ENCODE data around the gene DDIT4.
"Not testable (repeated sequence)": the region's sequence is repeated elsewhere in the genome, so short reads cannot be mapped to it uniquely, and the experiment has no call there.

DDIT4 gene

GRCh38 chr10:72273410-72274212 is at the start of gene DDIT4:
Gene DDIT4, plus strand, starts transcription at chr10:72273924. Its CDS starts 293 bp downstream, at chr10:72274217.
- Histone ChIP-seq H3K36me3 (ENCODE audit: control insufficient read depth, insufficient read depth, low read length, severe bottlenecking) (peaks cover 20% of the 10 kb centered on the region), H3K9me3 (ENCODE audit: control insufficient read depth, low read length) (no peaks in the 10 kb centered on the region), H3K4me3 (ENCODE audit: low read length) (peak within 1 kb of the TSS; percentile 97), H3K27me3 (replicated peaks; ENCODE audit: control insufficient read depth, insufficient read depth, low read length) (no peaks in the 10 kb centered on the region), H3K9ac (ENCODE audit: low read length) (peak within 1 kb of the TSS; percentile 100), H3K4me1 (ENCODE audit: control insufficient read depth, insufficient read depth, low read length) (peaks cover 16% of the 10 kb centered on the region)
- peak; percentile 99 for DNase-seq (ENCODE audit: low read depth)

GRCh38 chr10:72224191-72224590 is 49.5 kb upstream of the DDIT4 start:
- not testable (repeated sequence) for DNase-seq (ENCODE audit: low read depth); H3K27me3 ChIP-seq (replicated peaks; ENCODE audit: control insufficient read depth, insufficient read depth, low read length); H3K9me3 ChIP-seq (ENCODE audit: control insufficient read depth, low read length)
- peaks cover 23% of the 10 kb centered on the region for H3K4me1 ChIP-seq (ENCODE audit: control insufficient read depth, insufficient read depth, low read length)
- peak overlapping the region; percentile 69 for H3K9ac ChIP-seq (ENCODE audit: low read length)
- H3K36me3 ChIP-seq (ENCODE audit: control insufficient read depth, insufficient read depth, low read length, severe bottlenecking) = peaks cover 15% of the 10 kb centered on the region
- peak overlapping the region; percentile 34 for H3K4me3 ChIP-seq (ENCODE audit: low read length)

GRCh38 chr10:72226418-72227027 is 47.2 kb upstream of the DDIT4 start:
- peaks cover 33% of the 10 kb centered on the region for H3K4me1 ChIP-seq (ENCODE audit: control insufficient read depth, insufficient read depth, low read length)
- H3K9ac ChIP-seq (ENCODE audit: low read length) = no peak overlapping the region
- H3K36me3 ChIP-seq (ENCODE audit: control insufficient read depth, insufficient read depth, low read length, severe bottlenecking) = peaks cover 12% of the 10 kb centered on the region
- H3K9me3 ChIP-seq (ENCODE audit: control insufficient read depth, low read length) = no peaks in the 10 kb centered on the region
- no peaks in the 10 kb centered on the region for H3K27me3 ChIP-seq (replicated peaks; ENCODE audit: control insufficient read depth, insufficient read depth, low read length)
- H3K4me3 ChIP-seq (ENCODE audit: low read length) = no peak overlapping the region
- no peak for DNase-seq (ENCODE audit: low read depth)

GRCh38 chr10:72227826-72228225 is 45.9 kb upstream of the DDIT4 start:
- Histone ChIP-seq H3K4me3 (ENCODE audit: low read length) (no peak overlapping the region), H3K27me3 (replicated peaks; ENCODE audit: control insufficient read depth, insufficient read depth, low read length) (no peaks in the 10 kb centered on the region), H3K9me3 (ENCODE audit: control insufficient read depth, low read length) (no peaks in the 10 kb centered on the region), H3K36me3 (ENCODE audit: control insufficient read depth, insufficient read depth, low read length, severe bottlenecking) (peaks cover 13% of the 10 kb centered on the region), H3K9ac (ENCODE audit: low read length) (no peak overlapping the region), H3K4me1 (ENCODE audit: control insufficient read depth, insufficient read depth, low read length) (peaks cover 29% of the 10 kb centered on the region)
- no peak for DNase-seq (ENCODE audit: low read depth)

GRCh38 chr10:72228318-72228751 is 45.4 kb upstream of the DDIT4 start:
- Histone ChIP-seq H3K36me3 (ENCODE audit: control insufficient read depth, insufficient read depth, low read length, severe bottlenecking) (peaks cover 18% of the 10 kb centered on the region), H3K9me3 (ENCODE audit: control insufficient read depth, low read length) (no peaks in the 10 kb centered on the region), H3K4me3 (ENCODE audit: low read length) (no peak overlapping the region), H3K4me1 (ENCODE audit: control insufficient read depth, insufficient read depth, low read length) (peaks cover 24% of the 10 kb centered on the region), H3K9ac (ENCODE audit: low read length) (no peak overlapping the region), H3K27me3 (replicated peaks; ENCODE audit: control insufficient read depth, insufficient read depth, low read length) (no peaks in the 10 kb centered on the region)
- DNase-seq (ENCODE audit: low read depth) = no peak

- H3K4me3 ChIP-seq (ENCODE audit: low read length) = no peak overlapping the region
- peaks cover 12% of the 10 kb centered on the region for H3K4me1 ChIP-seq (ENCODE audit: control insufficient read depth, insufficient read depth, low read length)
- H3K9me3 ChIP-seq (ENCODE audit: control insufficient read depth, low read length) = no peaks in the 10 kb centered on the region
- no peaks in the 10 kb centered on the region for H3K27me3 ChIP-seq (replicated peaks; ENCODE audit: control insufficient read depth, insufficient read depth, low read length)
- peaks cover 25% of the 10 kb centered on the region for H3K36me3 ChIP-seq (ENCODE audit: control insufficient read depth, insufficient read depth, low read length, severe bottlenecking)
- peak; percentile 42 for DNase-seq (ENCODE audit: low read depth)
- H3K9ac ChIP-seq (ENCODE audit: low read length) = no peak overlapping the region
These were observed 44.2 kb upstream of the DDIT4 start for GRCh38 chr10:72229261-72230251.

- H3K9me3 ChIP-seq (ENCODE audit: control insufficient read depth, low read length) = no peaks in the 10 kb centered on the region
- no peaks in the 10 kb centered on the region for H3K27me3 ChIP-seq (replicated peaks; ENCODE audit: control insufficient read depth, insufficient read depth, low read length)
- H3K4me1 ChIP-seq (ENCODE audit: control insufficient read depth, insufficient read depth, low read length) = peaks cover 10% of the 10 kb centered on the region
- no peak overlapping the region for H3K9ac ChIP-seq (ENCODE audit: low read length)
- peaks cover 37% of the 10 kb centered on the region for H3K36me3 ChIP-seq (ENCODE audit: control insufficient read depth, insufficient read depth, low read length, severe bottlenecking)
- no peak for DNase-seq (ENCODE audit: low read depth)
- H3K4me3 ChIP-seq (ENCODE audit: low read length) = no peak overlapping the region
These were observed 40.1 kb upstream of the DDIT4 start for GRCh38 chr10:72233621-72234020.

GRCh38 chr10:72234560-72235095 is 39.1 kb upstream of the DDIT4 start:
- no peaks in the 10 kb centered on the region for H3K27me3 ChIP-seq (replicated peaks; ENCODE audit: control insufficient read depth, insufficient read depth, low read length)
- peaks cover 5% of the 10 kb centered on the region for H3K4me1 ChIP-seq (ENCODE audit: control insufficient read depth, insufficient read depth, low read length)
- H3K4me3 ChIP-seq (ENCODE audit: low read length) = no peak overlapping the region
- H3K9ac ChIP-seq (ENCODE audit: low read length) = no peak overlapping the region
- peaks cover 37% of the 10 kb centered on the region for H3K36me3 ChIP-seq (ENCODE audit: control insufficient read depth, insufficient read depth, low read length, severe bottlenecking)
- H3K9me3 ChIP-seq (ENCODE audit: control insufficient read depth, low read length) = no peaks in the 10 kb centered on the region
- DNase-seq (ENCODE audit: low read depth) = no peak

GRCh38 chr10:72235544-72236279 is 38.0 kb upstream of the DDIT4 start:
- H3K27me3 ChIP-seq (replicated peaks; ENCODE audit: control insufficient read depth, insufficient read depth, low read length) = no peaks in the 10 kb centered on the region
- H3K36me3 ChIP-seq (ENCODE audit: control insufficient read depth, insufficient read depth, low read length, severe bottlenecking) = peaks cover 36% of the 10 kb centered on the region
- H3K9me3 ChIP-seq (ENCODE audit: control insufficient read depth, low read length) = no peaks in the 10 kb centered on the region
- no peak overlapping the region for H3K4me3 ChIP-seq (ENCODE audit: low read length)
- no peak overlapping the region for H3K9ac ChIP-seq (ENCODE audit: low read length)
- H3K4me1 ChIP-seq (ENCODE audit: control insufficient read depth, insufficient read depth, low read length) = no peaks in the 10 kb centered on the region
- DNase-seq (ENCODE audit: low read depth) = no peak

GRCh38 chr10:72238392-72239175 is 35.1 kb upstream of the DDIT4 start:
- H3K36me3 ChIP-seq (ENCODE audit: control insufficient read depth, insufficient read depth, low read length, severe bottlenecking) = peaks cover 21% of the 10 kb centered on the region

More at GRCh38 chr10:72238392-72239175, 35.1 kb upstream of the DDIT4 start:
- no peak overlapping the region for H3K9ac ChIP-seq (ENCODE audit: low read length)
- no peaks in the 10 kb centered on the region for H3K9me3 ChIP-seq (ENCODE audit: control insufficient read depth, low read length)
- peaks cover 11% of the 10 kb centered on the region for H3K4me1 ChIP-seq (ENCODE audit: control insufficient read depth, insufficient read depth, low read length)
- H3K27me3 ChIP-seq (replicated peaks; ENCODE audit: control insufficient read depth, insufficient read depth, low read length) = no peaks in the 10 kb centered on the region
- DNase-seq (ENCODE audit: low read depth) = no peak
- no peak overlapping the region for H3K4me3 ChIP-seq (ENCODE audit: low read length)
